Ishikawa (cell line): ENCODE data around the gene DUSP8.

Source experiments
- CREB1 ChIP-seq: IDR thresholded peaks from 2 replicates; pipeline ENCODE4 v1.6.1; 2012; ENCODE audit warnings: low read depth
- NFIC ChIP-seq: IDR thresholded peaks from 2 replicates; pipeline ENCODE4 v1.6.1; 2012
- RAD21 ChIP-seq: IDR thresholded peaks from 2 replicates; pipeline ENCODE4 v1.6.1; 2012; ENCODE audit warnings: low read depth
- REST ChIP-seq: IDR thresholded peaks from 2 replicates; pipeline ENCODE4 v1.6.1; 2012; ENCODE audit warnings: low read depth, mild to moderate bottlenecking
- TEAD4 ChIP-seq: IDR thresholded peaks from 2 replicates; pipeline ENCODE4 v1.6.1; 2012

Gene DUSP8

DNA sequence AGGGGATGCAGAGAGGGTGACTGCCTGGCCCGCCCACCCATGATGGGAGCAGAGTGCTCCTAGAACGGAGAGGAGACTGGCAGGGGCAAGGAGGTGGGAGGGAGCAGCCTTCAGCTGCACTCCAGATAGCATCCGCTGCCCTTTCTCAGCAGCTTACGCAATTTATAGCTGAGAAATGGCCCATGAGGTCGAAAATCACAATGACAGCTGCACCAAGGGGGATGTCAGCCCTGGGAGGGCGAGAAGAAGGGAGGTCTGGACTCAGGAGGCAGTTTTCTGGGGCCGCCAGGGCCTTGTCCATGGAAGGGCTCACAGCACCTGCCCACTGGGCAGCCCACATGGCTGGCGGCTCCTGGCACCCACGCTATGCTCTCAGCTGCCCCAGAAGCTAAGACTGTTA, 67.9 kb downstream of the DUSP8 start:
- TF ChIP-seq TEAD4 (no peak), RAD21 (no peak), CREB1 (no peak), NFIC (no peak), REST (no peak)
